K562 (cell line): ENCODE results near the gene DGCR2. TPM values are rescaled to one million over a fixed set of nuclear protein-coding genes. Genes with fewer than 3 reads are reported as not detected.

ENCODE experiments used
- CBX3 ChIP-seq, 2 experiments: IDR thresholded peaks; 1 replicate in 1 of 2; 2 replicates in 1 of 2; pipeline ENCODE4 v1.6.1; 2012; ENCODE audit warnings: inconsistent platforms in 2 of 2, low read length in 2 of 2, borderline replicate concordance in 1 of 2, control low read depth in 1 of 2
- CXXC5 ChIP-seq: fragments of 250-450 bp; sonication (Bioruptor Pico); IDR thresholded peaks from 2 replicates; pipeline ENCODE4 v1.8.0; 2022; ENCODE audit warnings: inconsistent platforms, mild to moderate bottlenecking, moderate library complexity
- ELF4 ChIP-seq: fragments of 450-650 bp; formaldehyde crosslinking; IDR thresholded peaks from 2 replicates; pipeline ENCODE4 v1.4.0; 2022; ENCODE audit warnings: missing genetic modification characterization
- ETV1 ChIP-seq: fragments of 450-650 bp; conservative IDR thresholded peaks from 2 replicates; pipeline ENCODE4 v1.6.1; 2016; ENCODE audit warnings: missing genetic modification characterization, control low read depth, low read depth, missing compliant biosample characterization
- FOXM1 ChIP-seq, 2 experiments: fragments of 450-650 bp in 1 of 2; sonication (generic) in 1 of 2; formaldehyde crosslinking in 1 of 2; IDR thresholded peaks; 2 replicates each; pipeline versions ENCODE4 v1.6.1 to v1.9.0; 2017 to 2022; ENCODE audit warnings: low read depth in 2 of 2, mild to moderate bottlenecking in 2 of 2, missing genetic modification reagents in 1 of 2, moderate library complexity in 1 of 2
- HMG20B ChIP-seq: fragments of 250-450 bp; sonication (Bioruptor Pico); IDR thresholded peaks from 2 replicates; pipeline ENCODE4 v1.5.0; 2021; ENCODE audit warnings: mild to moderate bottlenecking
- JUNB ChIP-seq: fragments of 450-650 bp; formaldehyde crosslinking; conservative IDR thresholded peaks from 2 replicates; pipeline ENCODE4 v1.4.0; 2020; ENCODE audit warnings: mild to moderate bottlenecking
- NR4A1 ChIP-seq, 2 experiments: fragments of 250-450 bp in 1 of 2; fragments of 450-650 bp in 1 of 2; sonication (Bioruptor Pico) in 1 of 2; IDR thresholded peaks; 2 replicates each; pipeline versions ENCODE4 v1.4.0 to v1.6.1; 2016 to 2020; ENCODE audit warnings: mild to moderate bottlenecking in 2 of 2, missing compliant biosample characterization in 1 of 2, missing genetic modification characterization in 1 of 2, moderate library complexity in 1 of 2
- PHB2 ChIP-seq: fragments of 450-650 bp; IDR thresholded peaks from 2 replicates; pipeline ENCODE4 v1.6.1; 2017; ENCODE audit warnings: low read depth
- PRDM10 ChIP-seq: fragments of 450-650 bp; IDR thresholded peaks from 2 replicates; pipeline ENCODE4 v1.6.1; 2018; ENCODE audit not compliant: partially characterized antibody
- RBM34 ChIP-seq: fragments of 200-400 bp; formaldehyde crosslinking; IDR thresholded peaks from 2 replicates; pipeline ENCODE4 v1.6.1; 2018; ENCODE audit warnings: low read length, borderline replicate concordance; ENCODE audit not compliant: insufficient read depth
- SAFB2 ChIP-seq: fragments of 200-400 bp; formaldehyde crosslinking; IDR thresholded peaks from 2 replicates; pipeline ENCODE4 v1.6.1; 2018; ENCODE audit warnings: borderline replicate concordance, low read length, low read depth, moderate library complexity; ENCODE audit not compliant: severe bottlenecking
- SMAD1 ChIP-seq: fragments of 150-350 bp; IDR thresholded peaks from 2 replicates; pipeline ENCODE4 v1.6.1; 2014; ENCODE audit warnings: low read length, low read depth; ENCODE audit not compliant: partially characterized antibody
- SRSF9 ChIP-seq: fragments of 200-400 bp; formaldehyde crosslinking; IDR thresholded peaks from 2 replicates; pipeline ENCODE4 v1.6.1; 2017; ENCODE audit warnings: low read depth, low read length, borderline replicate concordance
- U2AF1 ChIP-seq: fragments of 200-400 bp; formaldehyde crosslinking; optimal IDR thresholded peaks from 2 replicates; pipeline ENCODE3; 2017; ENCODE audit warnings: mild to moderate bottlenecking, low read depth, low read length, moderate library complexity
- XRCC3 ChIP-seq: fragments of 450-650 bp; IDR thresholded peaks from 2 replicates; pipeline ENCODE4 v1.6.1; 2017; ENCODE audit warnings: mild to moderate bottlenecking, moderate library complexity
- YBX1 ChIP-seq: fragments of 450-650 bp; IDR thresholded peaks from 2 replicates; pipeline ENCODE4 v1.7.1; 2016; ENCODE audit warnings: mild to moderate bottlenecking
- ZNF143 ChIP-seq: sonication (generic); formaldehyde crosslinking; IDR thresholded peaks from 2 replicates; pipeline ENCODE4 v1.9.0; 2022; ENCODE audit warnings: mild to moderate bottlenecking, missing genetic modification reagents
- ZNF146 ChIP-seq: IDR thresholded peaks from one replicate; pipeline ENCODE4 v1.6.1; 2018; ENCODE audit warnings: missing compliant biosample characterization; ENCODE audit not compliant: unreplicated experiment
- ZNF184 ChIP-seq: sonication (generic); formaldehyde crosslinking; IDR thresholded peaks from 2 replicates; pipeline ENCODE4 v1.5.0; 2020; ENCODE audit warnings: missing genetic modification reagents
- ZNF197 ChIP-seq: fragments of 200-800 bp; sonication (Bioruptor generic); IDR thresholded peaks from 2 replicates; pipeline ENCODE4 v1.6.1; 2016; ENCODE audit warnings: low read depth, missing genetic modification characterization, missing compliant biosample characterization
- ZNF239 ChIP-seq: fragments of 250-450 bp; sonication (Bioruptor Pico); IDR thresholded peaks from 2 replicates; pipeline ENCODE4 v1.4.0; 2020; ENCODE audit warnings: mild to moderate bottlenecking
- ZNF280A ChIP-seq: fragments of 450-650 bp; IDR thresholded peaks from 2 replicates; pipeline ENCODE4 v1.6.1; 2018; ENCODE audit warnings: mild to moderate bottlenecking, low read depth; ENCODE audit not compliant: partially characterized antibody
- ZNF507 ChIP-seq: conservative IDR thresholded peaks from 2 replicates; pipeline ENCODE4 v1.6.1; 2017; ENCODE audit warnings: missing genetic modification characterization, missing compliant biosample characterization
- ZNF707 ChIP-seq: fragments of 250-450 bp; sonication (Bioruptor Pico); conservative IDR thresholded peaks from 2 replicates; pipeline ENCODE4 v1.8.0; 2022; ENCODE audit warnings: inconsistent platforms, mild to moderate bottlenecking, moderate library complexity
- polyA plus RNA-seq, 8 experiments: library from polyadenylated mRNA; depleted of rRNA in 4 of 8; stranded (reverse) in 5 of 8; unstranded in 3 of 8; fragments of >200 nt; fragmentation: Nextera tagmentation in 2 of 8; fragmentation: Illumina TruSeq in 1 of 8; extraction: Ambion mirVana in 2 of 8; extraction: Trizol in 1 of 8; gene quantifications; 2 replicates each; pipeline versions ENCODE4 v1.2.1 to v1.2.3, GENCODE V29; 2011 to 2014; ENCODE audit warnings: inconsistent platforms in 1 of 8, missing spikeins in 1 of 8
- total RNA-seq, 7 experiments: library from RNA; depleted of rRNA in 6 of 7; stranded (reverse); fragments of >200 nt in 6 of 7; fragmentation: Illumina TruSeq in 2 of 7; extraction: Trizol in 2 of 7; gene quantifications; 2 replicates each; pipeline versions ENCODE4 v1.2.1 to v1.2.3, GENCODE V29; 2011 to 2021; ENCODE audit warnings: low replicate concordance in 1 of 7

DGCR2 gene
- total and polyA plus RNA-seq, 9 of the 15 experiments (the other 6 are each of a cell fraction or from before 2014, with no cell fraction given), result 0.69 to 101 (median 56.4) TPM

GRCh38 chr22:19108807-19109197 lies 13.4 kb downstream of the DGCR2 start (continued):
- TF ChIP-seq YBX1 (0 out of 2 replicates have a peak, but pooled peaks have one; percentile 68), CBX3 (IDR thresholded peaks at IDR 0.05; ENCODE audit: borderline replicate concordance in 1 of 2, low read length in 2 of 2) (peak in 1 of 2 experiments; percentile 72; a peak in 1 of 3 replicates), ZNF197 (CRISPR knock-in tag) (no peak), ZNF239 (CRISPR knock-in tag) (no peak), SMAD1 (no peak), ETV1 (tag) (0 out of 2 replicates have a peak, but pooled peaks have one; percentile 21), ZNF146 (CRISPR knock-in tag) (no peak), PRDM10 (no peak), CXXC5 (CRISPR knock-in tag) (no peak; the same call in 1 of the 2 replicates), SAFB2 (no peak), PHB2 (no peak), HMG20B (no peak), JUNB (no peak), U2AF1 (no peak), FOXM1 (IDR thresholded peaks at IDR 0.05; ENCODE audit: low read depth) (no peak), FOXM1 (CRISPR knock-in tag; IDR thresholded peaks at IDR 0.05; ENCODE audit: low read depth) (no peak), ZNF184 (CRISPR knock-in tag) (no peak), RBM34 (no peak), NR4A1 (CRISPR knock-in tag; IDR thresholded peaks at IDR 0.05) (no peak), NR4A1 (tag; IDR thresholded peaks at IDR 0.05) (no peak), SRSF9 (no peak), ELF4 (no peak), ZNF280A (no peak), ZNF507 (tag) (no peak), XRCC3 (no peak), ZNF143 (CRISPR knock-in tag) (no peak), ZNF707 (CRISPR knock-in tag) (no peak)
